ENCODE results near the gene ARHGEF38.

GRCh38 chr4:105674011-105674410 is 121.6 kb downstream of the ARHGEF38 start:
- TF ChIP-seq EZH2 (IDR thresholded peaks at IDR 0.05; ENCODE audit: low read depth) (no peak), CTCF (conservative IDR thresholded peaks at IDR 0.05) (no peak)
